Suprapubic skin (tissue), 4 donors: ENCODE results near the gene CAMTA1.

ENCODE experiments used
- POLR2A ChIP-seq, 2 donors: fragments of 450-650 bp; IDR thresholded peaks; one replicate each; pipeline ENCODE4 v1.6.1; 2017; ENCODE audit warnings: antibody characterized with exemption in 2 of 2, mild to moderate bottlenecking in 2 of 2, moderate library complexity in 2 of 2
- POLR2AphosphoS5 ChIP-seq, 3 donors: sonication (generic); formaldehyde crosslinking; IDR thresholded peaks; one replicate each; pipeline ENCODE4 v1.6.1; 2017; ENCODE audit warnings: antibody characterized with exemption in 3 of 3
- TF ChIP-seq, protein P1 (sequence below), 2 donors: fragments of 200-600 bp in 1 of 2; fragments of 450-650 bp in 1 of 2; sonication (generic) in 1 of 2; IDR thresholded peaks; one replicate each; pipeline ENCODE4 v1.5.1; 2016 to 2019; ENCODE audit warnings: antibody characterized with exemption in 2 of 2, mild to moderate bottlenecking in 1 of 2, moderate library complexity in 1 of 2

DNA sequence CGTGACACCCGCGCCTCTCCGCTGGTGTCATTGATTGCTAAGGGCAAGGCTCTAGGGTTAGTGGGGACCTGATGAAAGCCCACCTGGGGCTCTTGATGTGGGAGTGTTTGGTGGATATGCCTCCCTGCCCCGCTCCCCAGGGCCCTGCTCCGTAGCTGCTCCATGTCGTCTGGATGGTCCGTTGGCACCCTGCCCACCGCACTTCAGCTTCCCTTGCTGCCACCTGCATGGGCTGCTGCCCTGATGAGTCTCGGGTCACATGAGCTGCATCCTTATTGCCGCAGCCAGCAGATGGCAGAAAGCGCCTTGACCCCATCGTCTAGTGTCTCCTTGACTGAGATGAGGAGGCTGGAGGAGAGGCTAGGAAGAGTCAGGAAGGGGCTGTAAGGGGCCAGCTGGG lies 439.4 kb downstream of the CAMTA1 start:
- no peak for TF ChIP-seq POLR2A (IDR thresholded peaks at IDR 0.05)
- TF ChIP-seq, protein P1, sequence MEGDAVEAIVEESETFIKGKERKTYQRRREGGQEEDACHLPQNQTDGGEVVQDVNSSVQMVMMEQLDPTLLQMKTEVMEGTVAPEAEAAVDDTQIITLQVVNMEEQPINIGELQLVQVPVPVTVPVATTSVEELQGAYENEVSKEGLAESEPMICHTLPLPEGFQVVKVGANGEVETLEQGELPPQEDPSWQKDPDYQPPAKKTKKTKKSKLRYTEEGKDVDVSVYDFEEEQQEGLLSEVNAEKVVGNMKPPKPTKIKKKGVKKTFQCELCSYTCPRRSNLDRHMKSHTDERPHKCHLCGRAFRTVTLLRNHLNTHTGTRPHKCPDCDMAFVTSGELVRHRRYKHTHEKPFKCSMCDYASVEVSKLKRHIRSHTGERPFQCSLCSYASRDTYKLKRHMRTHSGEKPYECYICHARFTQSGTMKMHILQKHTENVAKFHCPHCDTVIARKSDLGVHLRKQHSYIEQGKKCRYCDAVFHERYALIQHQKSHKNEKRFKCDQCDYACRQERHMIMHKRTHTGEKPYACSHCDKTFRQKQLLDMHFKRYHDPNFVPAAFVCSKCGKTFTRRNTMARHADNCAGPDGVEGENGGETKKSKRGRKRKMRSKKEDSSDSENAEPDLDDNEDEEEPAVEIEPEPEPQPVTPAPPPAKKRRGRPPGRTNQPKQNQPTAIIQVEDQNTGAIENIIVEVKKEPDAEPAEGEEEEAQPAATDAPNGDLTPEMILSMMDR (IDR thresholded peaks at IDR 0.05): no peak
- no peak for TF ChIP-seq POLR2AphosphoS5 (IDR thresholded peaks at IDR 0.05)
